HCT116 (cell line): ENCODE data around the gene CLIC6.

Source experiments
- EZH2 ChIP-seq: fragments of 200-600 bp; sonication (generic); IDR thresholded peaks from 2 replicates; pipeline ENCODE4 v1.6.1; 2017; ENCODE audit warnings: antibody characterized with exemption, mixed run types
- POLR2A ChIP-seq: IDR thresholded peaks from 2 replicates; pipeline ENCODE4 v1.7.0; 2011; ENCODE audit warnings: borderline replicate concordance; ENCODE audit not compliant: insufficient read depth, insufficient read length; ENCODE audit errors: extremely low read depth
- POLR2AphosphoS5 ChIP-seq: IDR thresholded peaks from 2 replicates; pipeline ENCODE4 v1.6.1; 2011; ENCODE audit warnings: mild to moderate bottlenecking, low read depth, low read length, moderate library complexity
- SP1 ChIP-seq: IDR thresholded peaks from 2 replicates; pipeline ENCODE4 v1.6.1; 2012; ENCODE audit warnings: low read depth
- TF ChIP-seq, protein P1 (sequence below), 3 experiments: fragments of 200-600 bp in 1 of 3; sonication (generic) in 1 of 3; IDR thresholded peaks in 2 of 3; conservative IDR thresholded peaks in 1 of 3; 2 replicates each; pipeline ENCODE4 v1.5.1; 2012 to 2017; ENCODE audit warnings: low read depth in 2 of 3, low read length in 2 of 3, antibody characterized with exemption in 1 of 3, borderline replicate concordance in 1 of 3, control low read depth in 1 of 3, mild to moderate bottlenecking in 1 of 3, mixed read lengths in 1 of 3, mixed run types in 1 of 3, moderate library complexity in 1 of 3; ENCODE audit not compliant: insufficient read depth in 1 of 3
- TF ChIP-seq, protein P2 (sequence below): IDR thresholded peaks from 2 replicates; pipeline ENCODE4 v1.6.1; 2012
- TF ChIP-seq, protein P3 (sequence below): IDR thresholded peaks from 2 replicates; pipeline ENCODE4 v1.6.1; 2012; ENCODE audit warnings: low read depth

DNA sequence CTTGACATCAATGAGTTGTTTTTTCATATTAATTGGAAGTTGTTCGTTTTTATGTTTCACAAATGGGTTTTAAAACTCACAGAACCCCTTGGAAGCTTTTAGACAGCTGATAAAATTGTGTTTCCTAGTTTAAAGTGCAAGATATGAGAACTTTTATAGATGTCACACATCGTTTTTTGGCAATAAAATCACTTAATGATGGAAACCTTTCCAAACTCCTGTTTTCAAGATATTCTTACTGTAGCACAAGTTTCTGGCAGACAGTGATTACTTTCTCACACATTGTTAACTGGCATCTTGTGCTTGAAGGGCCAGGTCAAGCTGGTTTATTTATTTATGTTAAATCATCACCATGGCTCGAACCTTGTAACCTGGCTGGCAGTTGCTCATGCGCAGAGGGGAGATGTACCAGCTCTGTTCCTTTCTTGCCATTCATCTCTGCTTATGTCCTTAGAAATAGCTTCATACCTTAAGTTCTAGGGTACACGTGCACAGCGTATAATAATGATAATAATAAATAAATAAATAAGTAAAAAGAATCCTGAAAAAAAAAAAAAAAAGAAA lies 43.7 kb upstream of the CLIC6 start:
- no peak for TF ChIP-seq SP1
- TF ChIP-seq POLR2A: no peak
- no peak for TF ChIP-seq EZH2
- TF ChIP-seq, protein P1, sequence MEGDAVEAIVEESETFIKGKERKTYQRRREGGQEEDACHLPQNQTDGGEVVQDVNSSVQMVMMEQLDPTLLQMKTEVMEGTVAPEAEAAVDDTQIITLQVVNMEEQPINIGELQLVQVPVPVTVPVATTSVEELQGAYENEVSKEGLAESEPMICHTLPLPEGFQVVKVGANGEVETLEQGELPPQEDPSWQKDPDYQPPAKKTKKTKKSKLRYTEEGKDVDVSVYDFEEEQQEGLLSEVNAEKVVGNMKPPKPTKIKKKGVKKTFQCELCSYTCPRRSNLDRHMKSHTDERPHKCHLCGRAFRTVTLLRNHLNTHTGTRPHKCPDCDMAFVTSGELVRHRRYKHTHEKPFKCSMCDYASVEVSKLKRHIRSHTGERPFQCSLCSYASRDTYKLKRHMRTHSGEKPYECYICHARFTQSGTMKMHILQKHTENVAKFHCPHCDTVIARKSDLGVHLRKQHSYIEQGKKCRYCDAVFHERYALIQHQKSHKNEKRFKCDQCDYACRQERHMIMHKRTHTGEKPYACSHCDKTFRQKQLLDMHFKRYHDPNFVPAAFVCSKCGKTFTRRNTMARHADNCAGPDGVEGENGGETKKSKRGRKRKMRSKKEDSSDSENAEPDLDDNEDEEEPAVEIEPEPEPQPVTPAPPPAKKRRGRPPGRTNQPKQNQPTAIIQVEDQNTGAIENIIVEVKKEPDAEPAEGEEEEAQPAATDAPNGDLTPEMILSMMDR (IDR thresholded peaks at IDR 0.05 in 2 of 3, conservative IDR thresholded peaks at IDR 0.05 in 1 of 3; ENCODE audit: borderline replicate concordance in 1 of 3, insufficient read depth in 1 of 3, low read depth in 2 of 3, low read length in 2 of 3): no peak
- no peak for TF ChIP-seq POLR2AphosphoS5
- TF ChIP-seq, protein P2, sequence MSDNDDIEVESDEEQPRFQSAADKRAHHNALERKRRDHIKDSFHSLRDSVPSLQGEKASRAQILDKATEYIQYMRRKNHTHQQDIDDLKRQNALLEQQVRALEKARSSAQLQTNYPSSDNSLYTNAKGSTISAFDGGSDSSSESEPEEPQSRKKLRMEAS: no peak
- TF ChIP-seq, protein P3, sequence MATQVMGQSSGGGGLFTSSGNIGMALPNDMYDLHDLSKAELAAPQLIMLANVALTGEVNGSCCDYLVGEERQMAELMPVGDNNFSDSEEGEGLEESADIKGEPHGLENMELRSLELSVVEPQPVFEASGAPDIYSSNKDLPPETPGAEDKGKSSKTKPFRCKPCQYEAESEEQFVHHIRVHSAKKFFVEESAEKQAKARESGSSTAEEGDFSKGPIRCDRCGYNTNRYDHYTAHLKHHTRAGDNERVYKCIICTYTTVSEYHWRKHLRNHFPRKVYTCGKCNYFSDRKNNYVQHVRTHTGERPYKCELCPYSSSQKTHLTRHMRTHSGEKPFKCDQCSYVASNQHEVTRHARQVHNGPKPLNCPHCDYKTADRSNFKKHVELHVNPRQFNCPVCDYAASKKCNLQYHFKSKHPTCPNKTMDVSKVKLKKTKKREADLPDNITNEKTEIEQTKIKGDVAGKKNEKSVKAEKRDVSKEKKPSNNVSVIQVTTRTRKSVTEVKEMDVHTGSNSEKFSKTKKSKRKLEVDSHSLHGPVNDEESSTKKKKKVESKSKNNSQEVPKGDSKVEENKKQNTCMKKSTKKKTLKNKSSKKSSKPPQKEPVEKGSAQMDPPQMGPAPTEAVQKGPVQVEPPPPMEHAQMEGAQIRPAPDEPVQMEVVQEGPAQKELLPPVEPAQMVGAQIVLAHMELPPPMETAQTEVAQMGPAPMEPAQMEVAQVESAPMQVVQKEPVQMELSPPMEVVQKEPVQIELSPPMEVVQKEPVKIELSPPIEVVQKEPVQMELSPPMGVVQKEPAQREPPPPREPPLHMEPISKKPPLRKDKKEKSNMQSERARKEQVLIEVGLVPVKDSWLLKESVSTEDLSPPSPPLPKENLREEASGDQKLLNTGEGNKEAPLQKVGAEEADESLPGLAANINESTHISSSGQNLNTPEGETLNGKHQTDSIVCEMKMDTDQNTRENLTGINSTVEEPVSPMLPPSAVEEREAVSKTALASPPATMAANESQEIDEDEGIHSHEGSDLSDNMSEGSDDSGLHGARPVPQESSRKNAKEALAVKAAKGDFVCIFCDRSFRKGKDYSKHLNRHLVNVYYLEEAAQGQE: no peak
